ENCODE measurements around the gene RALGPS2.

The RALGPS2 gene

DNA sequence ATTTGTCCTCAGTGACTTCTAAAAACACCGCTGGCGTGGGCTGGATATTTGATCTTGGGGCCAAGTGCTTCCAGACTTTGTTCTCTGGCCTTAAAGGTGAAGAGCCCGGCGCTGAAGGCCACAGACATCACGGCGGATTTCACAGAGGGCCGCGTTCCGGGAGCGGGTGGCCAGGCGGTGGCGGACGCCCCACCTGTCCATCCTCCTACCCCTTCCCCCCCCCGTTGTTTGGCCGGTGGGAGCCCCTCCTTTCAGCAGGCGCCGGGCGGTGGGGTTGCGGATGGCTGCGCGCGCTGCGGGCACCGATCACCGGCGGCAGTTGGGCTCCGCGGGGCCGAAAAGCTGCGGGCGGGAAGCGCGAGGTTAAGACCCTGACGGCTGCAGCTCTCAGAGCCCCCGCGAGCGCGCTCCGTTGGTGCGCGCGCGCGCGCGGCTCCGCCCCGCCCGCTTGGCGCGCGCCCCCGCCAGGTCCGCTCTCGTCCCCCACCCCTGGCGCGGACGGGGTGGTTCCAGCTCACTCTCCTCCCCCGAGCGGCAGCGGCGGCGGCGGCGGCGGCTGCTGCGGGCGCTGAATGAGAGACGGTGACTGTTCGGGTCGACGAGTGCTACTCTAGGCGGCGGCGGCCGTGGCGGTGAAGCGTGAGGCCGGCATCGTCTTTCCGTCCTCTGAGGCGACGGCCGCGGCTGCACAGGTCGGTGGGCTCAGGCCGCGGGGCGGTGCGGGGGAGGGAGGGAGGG, at the start of gene RALGPS2:
Gene RALGPS2, plus strand, starts transcription at position 517 of the 738 bp plus-strand sequence. CDS start 51,521 bp downstream, outside the sequence.
- peak; percentile 87 for DNase-seq

DNA sequence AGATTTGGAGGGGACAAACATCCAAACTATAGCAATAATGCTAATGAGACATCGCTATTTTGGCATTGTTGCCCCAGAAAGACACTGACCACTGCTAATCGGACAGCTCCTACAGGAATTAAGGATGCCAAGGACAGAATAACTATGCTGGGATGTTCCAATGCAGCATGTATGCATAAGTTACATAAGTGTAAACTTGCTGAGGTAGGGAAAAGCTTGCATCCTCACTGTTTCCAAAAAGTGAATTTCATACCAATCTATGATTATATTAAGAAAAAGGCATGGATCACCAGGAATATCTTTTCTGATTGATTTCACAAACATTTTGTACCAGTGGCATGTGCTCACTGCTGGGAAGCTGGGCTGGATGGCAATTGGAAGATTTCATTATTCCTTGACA, 45.8 kb upstream of the RALGPS2 start:
- DNase-seq = no peak

GRCh38 chr1:178682429-178682828, 42.6 kb upstream of the RALGPS2 start:
- DNase-seq = no peak

GRCh38 chr1:178682886-178683285, 42.2 kb upstream of the RALGPS2 start:
- no peak for DNase-seq

GRCh38 chr1:178683291-178683690, 41.8 kb upstream of the RALGPS2 start:
- DNase-seq = no peak

DNA sequence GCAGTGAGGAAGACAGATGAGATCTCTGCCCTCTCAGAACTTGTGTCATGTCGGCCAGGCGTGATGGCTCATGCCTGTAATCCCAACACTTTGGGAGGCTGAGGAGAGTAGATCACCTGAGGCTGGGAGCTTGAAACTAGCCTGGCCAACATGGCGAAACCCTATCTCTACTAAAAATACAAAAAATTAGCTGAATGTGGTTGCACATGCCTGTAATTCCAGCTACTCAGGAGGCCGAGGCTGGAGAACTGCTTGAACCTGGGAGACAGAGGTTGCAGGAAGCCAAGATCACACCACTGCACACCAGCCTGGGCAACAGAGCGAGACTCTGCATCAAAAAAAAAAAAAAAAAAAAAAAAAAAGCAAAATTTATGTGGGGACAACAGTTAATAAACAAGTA, 40.9 kb upstream of the RALGPS2 start:
- no peak for DNase-seq

GRCh38 chr1:178684542-178685000, 40.5 kb upstream of the RALGPS2 start:
- no peak for DNase-seq

DNA sequence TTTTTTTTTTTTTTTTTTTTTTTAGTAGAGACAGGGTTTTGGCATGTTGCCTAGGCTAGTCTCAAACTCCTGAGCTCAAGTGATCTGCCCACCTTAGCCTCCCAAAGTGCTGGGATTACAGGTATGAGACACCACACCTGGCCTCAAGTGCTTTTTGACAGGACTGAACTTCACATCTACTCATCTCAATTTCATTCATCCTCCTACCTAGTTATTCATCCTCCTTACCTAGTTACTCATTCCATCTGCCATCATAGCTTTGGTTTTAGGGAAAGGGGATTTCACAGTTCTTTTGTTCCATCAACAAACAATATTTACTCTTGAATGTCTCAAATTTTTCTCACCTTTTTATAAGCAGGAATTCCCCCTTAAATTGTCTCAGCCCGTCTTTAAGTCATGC, 38.6 kb upstream of the RALGPS2 start:
- DNase-seq = no peak

GRCh38 chr1:178688244-178688643, 36.8 kb upstream of the RALGPS2 start:
- DNase-seq = no peak

DNA sequence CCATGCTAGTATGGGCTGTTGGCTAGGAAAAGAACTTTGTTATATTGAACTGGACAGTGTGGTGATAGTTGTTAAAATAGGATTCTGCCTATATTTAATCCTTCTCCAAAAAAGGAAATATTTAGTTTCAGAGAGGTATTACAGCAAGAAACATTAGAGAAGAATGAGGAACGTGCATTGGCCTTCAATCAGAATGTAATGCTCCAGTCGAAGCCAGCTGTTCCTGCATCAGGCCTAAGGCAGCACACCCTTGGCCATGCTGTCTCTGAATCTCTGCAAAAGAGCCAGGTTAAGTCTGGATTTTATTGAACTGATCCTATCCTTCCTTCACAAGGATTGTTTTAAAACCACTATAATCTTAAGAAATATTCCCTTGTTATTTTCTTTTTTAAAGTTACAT, 35.3 kb upstream of the RALGPS2 start:
- no peak for DNase-seq

DNA sequence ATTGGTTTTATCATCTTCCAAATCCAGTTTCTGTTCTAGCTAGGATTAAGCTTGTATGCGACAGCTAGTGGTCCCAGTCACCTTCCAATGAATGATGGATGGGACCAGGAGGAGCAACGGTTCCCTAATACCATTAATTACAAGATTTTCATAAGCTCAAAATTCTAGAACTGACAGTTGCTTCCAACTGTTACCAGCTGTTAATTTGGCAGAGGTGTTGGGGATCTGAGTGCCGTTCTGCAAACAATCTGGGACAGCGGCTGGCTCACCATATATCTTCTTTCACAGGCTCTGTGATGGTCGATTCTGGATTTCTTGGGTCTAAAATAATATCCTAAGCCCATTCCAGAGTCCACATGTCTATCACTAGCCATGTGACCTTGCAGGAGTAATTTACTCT, 34.5 kb upstream of the RALGPS2 start:
- DNase-seq = no peak

DNA sequence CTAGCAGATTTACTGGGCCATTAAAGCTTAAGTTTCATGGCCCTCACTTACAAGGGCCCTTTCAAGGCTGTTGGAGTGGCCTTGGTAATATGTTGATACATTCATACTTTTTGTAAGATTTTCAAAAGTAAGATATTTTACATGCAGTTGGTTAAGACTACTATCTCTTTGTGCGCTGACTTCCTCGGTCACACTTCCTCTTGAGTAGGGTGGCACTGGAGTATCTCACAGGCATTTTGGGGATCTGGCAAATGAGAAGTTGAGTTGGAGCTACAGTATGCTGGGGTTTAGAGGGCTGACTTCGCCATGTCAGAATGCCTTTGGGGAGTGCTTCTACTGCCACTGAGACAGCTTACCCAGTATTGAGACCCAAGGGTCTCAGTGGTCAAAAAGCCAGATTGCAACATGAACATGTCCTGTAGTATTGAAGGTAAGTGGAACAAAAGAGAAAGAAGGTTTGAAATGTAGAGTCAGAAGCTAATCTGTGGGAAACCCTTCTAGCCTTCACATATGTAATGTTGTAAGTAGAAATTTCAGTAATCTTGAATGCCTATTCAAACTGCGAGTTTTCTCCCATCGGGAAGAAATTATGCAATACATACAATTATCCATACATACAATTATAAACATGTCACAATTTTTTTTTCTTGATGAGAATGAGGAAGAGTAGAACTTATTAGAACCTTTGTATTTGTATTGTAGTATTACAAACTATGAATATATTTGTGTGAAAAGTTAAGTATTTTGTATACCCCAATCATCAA, 32.3 kb upstream of the RALGPS2 start:
- DNase-seq = no peak

- DNase-seq = no peak
Measured at GRCh38 chr1:178693366-178693765, 31.7 kb upstream of the RALGPS2 start.

GRCh38 chr1:178694923-178695525, 30.0 kb upstream of the RALGPS2 start:
- no peak for DNase-seq

GRCh38 chr1:178702146-178702545, 22.9 kb upstream of the RALGPS2 start:
- DNase-seq = no peak

- DNase-seq = no peak
Measured at GRCh38 chr1:178704833-178705232, 20.2 kb upstream of the RALGPS2 start.

- no peak for DNase-seq
Measured at GRCh38 chr1:178706432-178706831, 18.6 kb upstream of the RALGPS2 start.

DNA sequence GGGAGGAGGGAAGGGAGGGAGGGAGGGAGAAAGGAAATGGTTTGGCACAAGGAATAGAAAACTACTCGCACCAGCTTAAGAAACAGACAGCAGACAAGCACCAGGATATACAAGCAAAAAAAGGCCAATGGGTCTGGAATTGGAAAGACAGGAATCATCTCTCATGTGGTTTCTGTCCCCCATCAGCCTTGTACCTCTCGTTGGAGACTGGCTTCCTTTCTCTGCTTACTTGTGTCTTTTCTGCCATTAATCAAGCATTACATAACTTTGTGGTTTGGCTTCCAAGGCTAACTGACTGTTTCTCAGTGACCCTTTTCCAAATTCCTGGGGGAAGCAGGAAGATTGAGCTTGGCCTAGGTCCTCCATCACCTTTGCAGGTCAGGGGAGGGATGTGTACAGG, 11.8 kb upstream of the RALGPS2 start:
- DNase-seq = no peak

GRCh38 chr1:178714453-178714852, 10.6 kb upstream of the RALGPS2 start:
- no peak for DNase-seq

- no peak for DNase-seq
Measured at GRCh38 chr1:178716111-178716510, 8.9 kb upstream of the RALGPS2 start.

- DNase-seq = no peak
Measured at GRCh38 chr1:178718520-178718919, 6.5 kb upstream of the RALGPS2 start.

GRCh38 chr1:178723546-178723945, 1.5 kb upstream of the RALGPS2 start:
- DNase-seq = no peak

GRCh38 chr1:178724376-178724727, 692 bp upstream of the RALGPS2 start:
- DNase-seq = peak; percentile 20
